GM04503 (cell line): ENCODE measurements around the gene JPT2.
"Not testable (repeated sequence)": the region's sequence is repeated elsewhere in the genome, so short reads cannot be mapped to it uniquely, and the experiment has no call there.

Experiments used
- DNase-seq: peaks from one replicate; pipeline ENCODE4 v3.0.0-alpha.2; 2012; ENCODE audit warnings: low read depth

Gene JPT2

GRCh38 chr16:1708768-1709180 is 30.7 kb downstream of the JPT2 start:
- no peak for DNase-seq

DNA sequence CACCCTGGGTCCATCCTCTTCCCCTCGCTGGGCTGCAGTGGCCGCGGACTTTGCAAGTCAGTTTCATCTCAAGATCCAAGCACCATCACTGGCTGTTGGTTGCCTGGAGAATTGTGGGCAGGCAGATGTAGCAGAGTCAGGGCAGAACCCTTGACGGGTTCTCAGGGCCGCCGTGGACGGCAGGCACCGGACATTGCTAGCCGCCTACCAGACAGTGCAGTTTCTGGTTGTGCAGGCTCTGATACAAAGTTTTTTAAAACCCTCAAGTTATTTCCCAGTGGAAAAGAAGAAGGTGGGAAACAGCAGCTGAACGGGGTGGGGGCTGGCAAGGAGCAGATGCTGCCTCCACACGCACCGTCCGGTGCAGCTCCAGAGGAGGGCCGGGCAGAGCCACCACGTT is 31.3 kb downstream of the JPT2 start:
- no peak for DNase-seq

DNA sequence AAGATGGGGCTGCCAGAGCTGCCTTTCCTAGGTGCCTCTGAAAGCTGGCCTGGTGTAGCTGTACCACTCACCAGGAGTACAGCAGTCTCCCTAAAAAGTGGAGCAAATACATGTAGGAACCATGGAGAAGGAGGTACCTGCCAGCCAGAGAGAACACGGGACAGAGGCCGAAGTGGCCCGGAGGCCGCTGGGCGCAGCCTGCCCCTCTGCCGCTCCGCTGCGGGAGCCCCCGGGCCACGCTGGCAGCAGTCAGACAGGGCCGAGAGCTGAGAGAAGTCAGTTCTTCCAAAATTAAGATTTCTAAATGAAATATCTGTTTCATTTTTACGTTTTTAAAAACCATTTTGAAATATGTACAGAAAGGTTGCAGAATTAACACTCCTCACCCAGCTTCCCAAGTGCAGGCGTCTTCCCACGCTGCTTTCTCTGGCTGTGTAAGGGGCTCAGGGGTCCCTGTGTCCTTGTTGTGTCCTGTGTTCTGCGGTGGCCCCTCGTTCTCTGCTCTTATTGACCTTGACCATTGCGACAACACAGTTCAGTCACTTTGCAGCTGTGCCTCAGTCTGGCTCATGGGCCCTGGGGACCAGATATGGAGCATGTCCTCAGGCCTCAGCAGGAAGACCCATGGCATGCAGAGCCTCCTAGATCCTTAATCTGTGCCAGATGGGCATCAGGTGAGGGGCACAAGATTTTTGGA is 32.9 kb downstream of the JPT2 start:
- no peak for DNase-seq

DNA sequence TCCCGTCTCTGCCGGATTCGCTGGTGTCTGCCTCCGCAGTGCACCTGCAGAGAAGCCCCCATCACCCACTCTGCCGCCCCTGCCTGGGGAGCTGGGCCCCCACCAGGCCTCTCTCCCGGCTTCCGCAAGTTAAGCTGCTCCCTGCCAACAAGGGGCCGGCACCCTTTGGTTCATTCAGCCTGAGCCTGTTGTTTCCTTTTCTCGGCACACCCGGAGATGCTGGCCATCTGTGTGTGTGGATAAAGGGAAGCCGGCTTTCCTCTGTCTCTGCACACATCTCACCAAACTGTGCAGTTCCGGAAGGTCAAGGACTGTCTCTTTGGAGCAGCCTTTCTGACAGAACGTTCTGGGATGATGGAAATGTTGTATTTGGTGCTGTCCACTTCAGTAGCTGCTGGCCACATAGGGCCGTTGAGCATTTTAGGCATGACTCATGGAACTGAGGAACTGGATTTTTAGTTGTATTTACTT is 34.7 kb downstream of the JPT2 start:
- no peak for DNase-seq

- no peak for DNase-seq
Measured at GRCh38 chr16:1713331-1713730, 35.3 kb downstream of the JPT2 start.

GRCh38 chr16:1713933-1714332 is 35.9 kb downstream of the JPT2 start:
- DNase-seq: no peak

DNA sequence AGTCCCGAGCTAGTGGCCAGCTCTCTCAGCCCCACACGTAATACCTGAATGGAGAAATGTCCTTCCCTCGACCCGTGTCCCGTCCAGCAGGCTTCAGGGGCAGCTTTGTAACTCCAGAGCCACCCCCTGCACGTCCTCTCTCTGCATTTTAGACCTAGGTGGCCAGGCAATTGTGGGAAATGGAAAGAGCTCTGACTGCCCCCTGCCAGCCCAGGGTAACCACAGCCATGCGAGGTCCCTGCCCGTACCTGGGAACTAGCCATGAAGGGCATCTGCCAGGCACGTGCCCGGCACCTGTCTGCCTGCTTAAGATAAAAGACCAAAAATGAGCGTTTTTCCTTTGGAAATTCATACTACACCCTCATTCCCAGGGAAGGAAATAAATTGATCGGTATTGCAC is 37.1 kb downstream of the JPT2 start:
- no peak for DNase-seq

DNA sequence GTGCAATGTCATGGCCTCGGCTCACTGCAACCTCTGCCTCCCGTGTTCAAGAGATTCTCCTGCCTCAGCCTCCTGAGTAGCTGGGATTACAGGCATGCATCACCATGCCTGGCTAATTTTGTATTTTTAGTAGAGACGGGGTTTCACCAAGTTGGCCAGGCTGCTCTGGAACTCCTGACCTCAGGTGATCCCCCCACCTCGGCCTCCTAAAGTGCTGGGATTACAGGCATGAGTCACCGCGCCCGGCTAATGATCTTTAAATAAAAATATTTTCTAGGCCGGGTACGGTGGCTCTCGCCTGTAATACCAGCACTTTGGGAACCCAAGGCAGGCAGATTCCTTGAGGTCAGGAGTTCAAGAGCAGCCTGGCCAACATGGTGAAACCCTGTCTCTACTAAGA is 40.2 kb downstream of the JPT2 start:
- DNase-seq: not testable (repeated sequence)

DNA sequence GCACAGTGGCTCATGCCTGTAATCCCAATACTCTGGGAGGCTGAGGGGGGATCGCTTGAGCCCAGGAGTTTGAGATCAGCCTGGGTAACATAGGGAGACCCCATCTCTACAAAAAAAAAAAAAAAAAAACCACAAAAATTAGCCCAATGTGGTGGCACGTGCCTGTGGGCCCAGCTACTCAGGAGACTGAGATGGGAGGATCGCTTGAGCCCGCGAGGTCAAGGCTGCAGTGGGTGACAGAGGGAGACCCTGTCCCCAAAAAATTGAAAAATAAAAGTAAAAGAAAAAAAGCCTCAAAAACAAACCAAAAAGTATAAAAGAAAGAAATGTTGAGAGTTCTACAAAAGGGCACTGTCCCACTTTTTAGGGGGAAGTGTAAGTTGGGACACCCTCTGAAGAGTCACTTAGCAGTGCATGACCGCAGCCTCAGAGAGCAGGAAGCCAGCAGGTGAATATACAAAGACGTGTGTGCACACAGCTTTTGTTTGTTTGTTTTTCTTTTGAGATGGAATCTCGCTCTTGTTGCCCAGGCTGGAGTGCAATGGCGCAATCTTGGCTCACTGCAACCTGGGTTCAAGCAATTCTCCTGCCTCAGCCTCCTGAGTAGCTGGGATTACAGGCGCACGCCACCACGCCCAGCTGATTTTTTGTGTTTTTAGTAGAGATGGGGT is 41.6 kb downstream of the JPT2 start:
- not testable (repeated sequence) for DNase-seq

DNA sequence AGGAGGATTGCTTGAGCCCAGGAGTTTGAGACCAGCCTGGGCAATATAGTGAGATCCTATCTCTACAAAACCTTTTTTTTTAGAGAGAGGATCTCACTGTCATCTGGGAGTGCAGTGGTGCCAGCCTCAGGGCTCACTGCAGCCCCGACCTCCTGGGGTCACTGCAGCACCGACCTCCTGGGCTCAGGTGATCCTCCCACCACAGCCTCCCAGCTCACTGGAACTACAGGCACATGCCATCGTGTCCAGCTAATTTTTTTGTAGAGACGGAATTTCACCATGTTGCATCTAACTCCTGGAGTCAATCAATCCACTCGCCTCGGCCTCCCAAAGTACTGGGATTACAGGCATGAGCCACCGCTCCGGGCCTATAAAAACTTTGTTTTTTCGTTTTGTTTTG is 43.3 kb downstream of the JPT2 start:
- no peak for DNase-seq

GRCh38 chr16:1723450-1724147 is 45.5 kb downstream of the JPT2 start:
- DNase-seq: no peak

DNA sequence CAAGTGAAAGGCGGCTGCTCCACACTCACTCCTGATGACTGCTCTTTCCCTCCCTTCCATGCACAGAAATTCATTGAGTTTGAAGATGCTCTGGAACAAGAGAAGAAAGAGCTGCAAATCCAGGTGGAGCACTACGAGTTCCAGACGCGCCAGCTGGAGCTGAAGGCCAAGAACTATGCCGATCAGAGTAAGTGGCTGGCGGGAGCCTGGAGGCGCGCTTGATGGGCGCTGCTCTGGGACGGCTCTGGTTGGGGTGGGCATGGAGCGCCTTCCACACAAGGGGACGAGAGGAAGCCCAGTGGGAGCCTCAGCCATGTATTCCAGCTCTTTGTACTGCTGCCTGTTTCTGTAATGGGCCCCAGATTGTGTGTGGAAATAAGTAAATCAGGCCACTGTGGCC is 46.4 kb downstream of the JPT2 start:
- DNase-seq: no peak

DNA sequence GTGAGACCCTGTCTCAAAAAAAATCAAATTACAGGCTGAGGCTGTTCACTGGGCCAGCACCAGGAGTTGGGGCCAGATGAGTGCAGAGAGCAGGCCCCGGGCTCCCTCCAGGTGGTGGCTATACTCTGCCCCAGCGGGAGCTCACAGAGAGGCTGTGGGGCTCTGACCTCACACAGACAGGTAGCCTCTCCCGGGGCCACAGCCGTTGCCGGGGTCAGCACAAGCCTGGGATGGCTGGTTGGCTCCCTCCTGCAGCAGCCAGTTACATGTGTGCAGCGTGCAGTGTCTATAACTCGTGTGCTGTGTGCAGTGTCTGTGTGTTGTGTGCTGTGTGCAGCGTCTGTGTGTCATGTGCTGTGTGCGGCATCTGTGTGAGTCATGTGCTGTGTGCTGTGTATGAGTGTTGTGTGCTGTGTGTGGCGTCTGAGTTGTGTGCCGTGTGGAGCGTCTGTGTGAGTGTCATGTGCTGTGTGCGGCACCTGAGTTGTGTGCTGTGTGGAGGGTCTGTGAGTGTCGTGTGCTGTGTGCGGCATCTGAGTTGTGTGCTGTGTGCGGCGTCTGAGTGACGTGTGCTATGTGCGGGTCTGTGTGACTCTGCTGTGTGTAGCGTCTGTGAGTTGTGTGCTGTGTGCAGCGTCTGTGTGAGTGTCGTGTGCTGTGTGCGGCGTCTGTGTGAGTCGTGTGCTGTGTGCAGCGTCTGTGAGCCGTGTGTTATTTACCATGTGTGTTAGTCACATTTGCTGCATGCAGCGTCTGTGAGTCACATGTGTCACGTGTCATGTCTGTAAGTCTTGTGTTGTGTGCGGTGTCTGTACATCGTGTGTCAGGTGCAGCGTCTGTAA is 48.8 kb downstream of the JPT2 start:
- DNase-seq: no peak

GRCh38 chr16:1727651-1728624 is 49.9 kb downstream of the JPT2 start:
- DNase-seq: no peak

- no peak for DNase-seq
Measured at GRCh38 chr16:1729026-1729425, 50.9 kb downstream of the JPT2 start.

DNA sequence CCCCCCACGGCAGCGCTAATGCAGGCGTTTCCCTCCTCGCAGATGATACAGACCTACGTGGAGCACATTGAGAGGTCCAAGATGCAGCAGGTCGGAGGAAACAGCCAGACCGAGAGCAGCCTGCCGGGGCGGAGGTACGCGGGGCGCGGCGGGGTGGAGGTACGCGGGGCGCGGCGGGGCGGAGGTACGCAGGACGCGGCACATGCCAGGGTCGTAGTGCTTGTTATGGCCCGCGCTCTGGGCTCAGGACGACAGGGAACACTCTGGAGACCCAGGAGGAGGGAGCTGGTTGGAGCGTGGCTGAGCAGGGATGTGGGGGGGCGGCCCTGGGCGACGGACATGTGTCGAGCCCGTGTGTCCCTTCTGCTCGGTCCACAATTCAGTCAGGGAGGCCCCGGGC is 51.4 kb downstream of the JPT2 start:
- DNase-seq: no peak

- no peak for DNase-seq
Measured at GRCh38 chr16:1731073-1731472, 53.0 kb downstream of the JPT2 start.

DNA sequence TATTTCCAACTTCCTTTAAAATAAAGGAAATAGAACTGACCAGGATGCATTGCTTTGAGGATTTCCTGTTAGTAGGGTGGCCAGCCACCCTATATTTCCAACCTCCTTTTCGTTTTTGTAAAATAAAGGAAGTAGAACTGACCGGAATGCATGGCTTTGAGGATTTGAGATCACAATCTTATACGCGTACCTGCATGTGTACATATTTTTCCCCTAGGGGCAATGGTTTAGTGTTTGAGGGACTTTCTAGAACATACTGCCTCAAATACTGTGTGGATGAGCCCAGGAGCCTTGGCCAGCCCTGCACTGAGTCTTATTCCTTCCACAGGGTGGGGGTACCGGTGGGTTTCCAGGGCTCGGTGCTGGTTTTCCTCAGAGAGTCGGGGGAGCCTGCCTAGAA is 53.5 kb downstream of the JPT2 start:
- DNase-seq: no peak

GRCh38 chr16:1732071-1732470 is 54.0 kb downstream of the JPT2 start:
- no peak for DNase-seq

DNA sequence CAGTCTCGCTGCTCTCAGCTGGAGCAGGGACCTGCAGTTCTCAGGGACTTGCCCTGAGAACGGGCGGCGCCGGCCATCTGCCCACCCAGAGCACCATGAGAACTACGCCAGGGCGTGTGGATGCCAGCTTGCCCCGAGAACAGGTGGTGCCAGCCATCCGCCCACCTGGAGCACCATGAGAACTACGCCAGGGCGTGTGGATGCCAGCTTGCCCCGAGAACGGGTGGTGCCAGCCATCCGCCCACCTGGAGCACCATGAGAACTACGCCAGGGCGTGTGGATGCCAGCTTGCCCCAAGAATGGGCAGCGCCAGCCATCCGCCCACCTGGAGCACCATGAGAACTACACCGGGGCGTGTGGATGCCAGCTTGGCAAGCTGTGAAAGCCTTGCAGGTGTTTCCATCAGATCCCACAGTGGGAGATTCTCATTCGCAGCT is 54.5 kb downstream of the JPT2 start:
- DNase-seq: not testable (repeated sequence)

GRCh38 chr16:1734123-1734522 is 56.0 kb downstream of the JPT2 start:
- DNase-seq: no peak
